Gastroesophageal sphincter (tissue), 4 donors: ENCODE data around the gene MGAT4A. TPM values are rescaled to one million over a fixed set of nuclear protein-coding genes. Genes with fewer than 3 reads are reported as not detected.

Experiments
- ATAC-seq: fragments of 150-250 bp; one replicate; pipeline ENCODE4 v1.9.1; 2016; ENCODE audit warnings: mild to moderate bottlenecking, moderate library complexity
- H3K27ac ChIP-seq, 4 donors: fragments of 200-600 bp; sonication (generic) in 3 of 4; 1 replicate in 3 of 4; 2 replicates in 1 of 4; pipeline ENCODE4 v1.5.1; 2016 to 2019
- H3K27me3 ChIP-seq: fragments of 200-600 bp; sonication (generic); one replicate; pipeline ENCODE4 v1.5.1; 2019
- H3K36me3 ChIP-seq, 2 donors: fragments of 200-600 bp; sonication (generic); one replicate each; pipeline ENCODE4 v1.5.1; 2019; ENCODE audit warnings: control low read depth in 1 of 2
- H3K4me1 ChIP-seq, 3 donors: fragments of 200-600 bp; sonication (generic); 1 replicate in 2 of 3; 2 replicates in 1 of 3; pipeline ENCODE4 v1.5.1; 2016 to 2019; ENCODE audit warnings: control low read depth in 2 of 3
- H3K4me3 ChIP-seq, 2 donors: fragments of 200-600 bp; sonication (generic); one replicate each; pipeline ENCODE4 v1.5.1; 2019; ENCODE audit warnings: mild to moderate bottlenecking in 1 of 2, moderate library complexity in 1 of 2
- H3K9me3 ChIP-seq, 3 donors: fragments of 200-600 bp; sonication (generic); one replicate each; pipeline ENCODE4 v1.5.1; 2017 to 2019; ENCODE audit warnings: control low read depth in 2 of 3
- CTCF ChIP-seq, 4 experiments: fragments of 200-600 bp in 2 of 4; fragments of 450-650 bp in 2 of 4; sonication (generic) in 1 of 4; IDR thresholded peaks; one replicate each; pipeline ENCODE4 v1.5.1; 2017 to 2019; ENCODE audit warnings: antibody characterized with exemption in 4 of 4, mild to moderate bottlenecking in 2 of 4, moderate library complexity in 2 of 4
- EP300 ChIP-seq: sonication (generic); formaldehyde crosslinking; IDR thresholded peaks from one replicate; pipeline ENCODE4 v1.6.1; 2017; ENCODE audit warnings: antibody characterized with exemption, mild to moderate bottlenecking
- POLR2A ChIP-seq, 2 donors: fragments of 450-650 bp; IDR thresholded peaks; one replicate each; pipeline ENCODE4 v1.6.1; 2017; ENCODE audit warnings: antibody characterized with exemption in 2 of 2, mild to moderate bottlenecking in 2 of 2, moderate library complexity in 1 of 2
- POLR2AphosphoS5 ChIP-seq: sonication (generic); formaldehyde crosslinking; IDR thresholded peaks from one replicate; pipeline ENCODE4 v1.6.1; 2017; ENCODE audit warnings: antibody characterized with exemption
- WGBS, 2 donors: methylation state at CpG; one replicate each; pipeline ENCODE4 v1.1.5; 2018; ENCODE audit warnings: low coverage in 1 of 2; 5-methylcytosine and 5-hydroxymethylcytosine counted together
- total RNA-seq, 4 donors: library from RNA; depleted of rRNA; stranded (reverse); fragments of >200 nt; gene quantifications; one replicate each; pipeline ENCODE4 v1.1.0, GENCODE V29; 2016

MGAT4A gene
- total RNA-seq, 4 donors from 2014 or later: 12.7 to 33.0 (median 21.2) TPM

GRCh38 chr2:98710734-98711133 lies 20.2 kb downstream of the MGAT4A start:
- ATAC-seq: no peak
- TF ChIP-seq EP300: no peak
- TF ChIP-seq POLR2A (IDR thresholded peaks at IDR 0.05): no peak
- no peak for TF ChIP-seq POLR2AphosphoS5
- TF ChIP-seq CTCF (IDR thresholded peaks at IDR 0.05): no peak
- no peak overlapping the region for H3K27ac ChIP-seq
- H3K4me3 ChIP-seq: no peak overlapping the region
- H3K36me3 ChIP-seq: peaks cover 0 to under 1% of the 10 kb centered on the region in 2 donors
- 81 to 100% methylated on average over 2 to 4 of the region's 4 CpGs for WGBS, 2 donors
- peaks cover 0 to 28% (median 9%) of the 10 kb centered on the region in 3 donors for H3K4me1 ChIP-seq
- no peaks in the 10 kb centered on the region for H3K9me3 ChIP-seq
- no peaks in the 10 kb centered on the region for H3K27me3 ChIP-seq

GRCh38 chr2:98709535-98709934 lies 21.4 kb downstream of the MGAT4A start:
- peak overlapping the region in 1 of 4 donors; percentile 60 for H3K27ac ChIP-seq
- H3K4me1 ChIP-seq: peaks cover 0 to 31% (median 9%) of the 10 kb centered on the region in 3 donors
- H3K9me3 ChIP-seq: no peaks in the 10 kb centered on the region
- TF ChIP-seq CTCF (IDR thresholded peaks at IDR 0.05) (no peak), POLR2AphosphoS5 (no peak), POLR2A (IDR thresholded peaks at IDR 0.05) (no peak), EP300 (no peak)
- no peaks in the 10 kb centered on the region for H3K36me3 ChIP-seq
- ATAC-seq: no peak
- no peaks in the 10 kb centered on the region for H3K27me3 ChIP-seq
- no peak overlapping the region for H3K4me3 ChIP-seq

GRCh38 chr2:98708396-98709186 lies 22.3 kb downstream of the MGAT4A start:
- Histone ChIP-seq H3K9me3 (no peaks in the 10 kb centered on the region), H3K36me3 (no peaks in the 10 kb centered on the region), H3K27me3 (no peaks in the 10 kb centered on the region), H3K27ac (peak overlapping the region in 2 of 4 donors; percentile 18 to 36), H3K4me1 (peaks cover 0 to 39% (median 9%) of the 10 kb centered on the region in 3 donors), H3K4me3 (no peak overlapping the region)
- TF ChIP-seq CTCF (IDR thresholded peaks at IDR 0.05) (no peak), POLR2AphosphoS5 (peak; percentile 12)
- ATAC-seq: no peak
- 51% methylated on average over 6 of the region's 6 CpGs for WGBS, 2 donors

- WGBS, 2 donors: 81 to 100% methylated on average over 1 to 2 of the region's 2 CpGs
- no peak overlapping the region for H3K27ac ChIP-seq
- H3K27me3 ChIP-seq: no peaks in the 10 kb centered on the region
- H3K36me3 ChIP-seq: no peaks in the 10 kb centered on the region
- H3K9me3 ChIP-seq: no peaks in the 10 kb centered on the region
- ATAC-seq: no peak
- no peak overlapping the region for H3K4me3 ChIP-seq
- TF ChIP-seq CTCF (IDR thresholded peaks at IDR 0.05): no peak
- TF ChIP-seq EP300: no peak
- no peak for TF ChIP-seq POLR2AphosphoS5
- no peak for TF ChIP-seq POLR2A (IDR thresholded peaks at IDR 0.05)
- H3K4me1 ChIP-seq: peaks cover 2 to 59% (median 21%) of the 10 kb centered on the region in 3 donors
These were observed 24.3 kb downstream of the MGAT4A start for GRCh38 chr2:98706591-98706990.

- TF ChIP-seq POLR2A (IDR thresholded peaks at IDR 0.05): no peak
- TF ChIP-seq POLR2AphosphoS5: no peak
- no peak for TF ChIP-seq EP300
- no peak for TF ChIP-seq CTCF (IDR thresholded peaks at IDR 0.05)
- no peaks in the 10 kb centered on the region for H3K9me3 ChIP-seq
- H3K27me3 ChIP-seq: no peaks in the 10 kb centered on the region
- ATAC-seq: no peak
- H3K27ac ChIP-seq: no peak overlapping the region
- WGBS, 2 donors: 82 to 100% methylated on average over 3 of the region's 3 CpGs
- H3K4me1 ChIP-seq: peaks cover 7 to 72% (median 22%) of the 10 kb centered on the region in 3 donors
- H3K4me3 ChIP-seq: no peak overlapping the region
- no peaks in the 10 kb centered on the region for H3K36me3 ChIP-seq
These were observed 25.7 kb downstream of the MGAT4A start for GRCh38 chr2:98705333-98705617.
